Measurements from ENCODE around the gene LKAAEAR1.

DNA sequence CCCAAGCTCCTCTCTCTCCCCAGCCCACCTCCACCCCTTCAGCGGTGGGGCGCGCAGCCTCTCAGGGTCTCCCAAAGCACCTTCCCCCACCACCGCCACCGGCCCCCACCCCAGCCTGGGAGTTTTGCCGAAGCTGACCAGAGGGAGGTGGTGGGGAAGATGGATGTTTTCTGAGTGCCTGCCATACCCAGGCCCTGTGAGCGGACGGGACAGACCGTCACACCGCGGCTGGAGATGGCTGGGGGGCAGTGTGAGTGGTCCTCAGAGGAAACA, 42.5 kb downstream of the LKAAEAR1 start:
- no peak for TF ChIP-seq ZNF462 (CRISPR knock-in tag; IDR thresholded peaks at IDR 0.05)
- TF ChIP-seq CTCF (conservative IDR thresholded peaks at IDR 0.05; ENCODE audit: low read depth in 2 of 2) = no peak
- no peak for TF ChIP-seq POLR2AphosphoS5 (IDR thresholded peaks at IDR 0.05; ENCODE audit: low read depth)
- no peak for TF ChIP-seq ZNF114 (CRISPR knock-in tag; IDR thresholded peaks at IDR 0.05)
- no peak for TF ChIP-seq EZH2phosphoT487 (IDR thresholded peaks at IDR 0.05; ENCODE audit: unreplicated experiment)
- TF ChIP-seq EZH2 (IDR thresholded peaks at IDR 0.05; ENCODE audit: low read depth, unreplicated experiment) = no peak
- TF ChIP-seq, protein P1, sequence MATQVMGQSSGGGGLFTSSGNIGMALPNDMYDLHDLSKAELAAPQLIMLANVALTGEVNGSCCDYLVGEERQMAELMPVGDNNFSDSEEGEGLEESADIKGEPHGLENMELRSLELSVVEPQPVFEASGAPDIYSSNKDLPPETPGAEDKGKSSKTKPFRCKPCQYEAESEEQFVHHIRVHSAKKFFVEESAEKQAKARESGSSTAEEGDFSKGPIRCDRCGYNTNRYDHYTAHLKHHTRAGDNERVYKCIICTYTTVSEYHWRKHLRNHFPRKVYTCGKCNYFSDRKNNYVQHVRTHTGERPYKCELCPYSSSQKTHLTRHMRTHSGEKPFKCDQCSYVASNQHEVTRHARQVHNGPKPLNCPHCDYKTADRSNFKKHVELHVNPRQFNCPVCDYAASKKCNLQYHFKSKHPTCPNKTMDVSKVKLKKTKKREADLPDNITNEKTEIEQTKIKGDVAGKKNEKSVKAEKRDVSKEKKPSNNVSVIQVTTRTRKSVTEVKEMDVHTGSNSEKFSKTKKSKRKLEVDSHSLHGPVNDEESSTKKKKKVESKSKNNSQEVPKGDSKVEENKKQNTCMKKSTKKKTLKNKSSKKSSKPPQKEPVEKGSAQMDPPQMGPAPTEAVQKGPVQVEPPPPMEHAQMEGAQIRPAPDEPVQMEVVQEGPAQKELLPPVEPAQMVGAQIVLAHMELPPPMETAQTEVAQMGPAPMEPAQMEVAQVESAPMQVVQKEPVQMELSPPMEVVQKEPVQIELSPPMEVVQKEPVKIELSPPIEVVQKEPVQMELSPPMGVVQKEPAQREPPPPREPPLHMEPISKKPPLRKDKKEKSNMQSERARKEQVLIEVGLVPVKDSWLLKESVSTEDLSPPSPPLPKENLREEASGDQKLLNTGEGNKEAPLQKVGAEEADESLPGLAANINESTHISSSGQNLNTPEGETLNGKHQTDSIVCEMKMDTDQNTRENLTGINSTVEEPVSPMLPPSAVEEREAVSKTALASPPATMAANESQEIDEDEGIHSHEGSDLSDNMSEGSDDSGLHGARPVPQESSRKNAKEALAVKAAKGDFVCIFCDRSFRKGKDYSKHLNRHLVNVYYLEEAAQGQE (IDR thresholded peaks at IDR 0.05; ENCODE audit: unreplicated experiment) = no peak
